Activated naive CD4-positive, alpha-beta T cell treated with anti-CD3 and anti-CD28 coated beads for 36 hours (primary cell): ENCODE measurements around the gene PPP2R3C. TPM values are rescaled to one million over a fixed set of nuclear protein-coding genes. Genes with fewer than 3 reads are reported as not detected.
"Not testable (repeated sequence)": the region's sequence is repeated elsewhere in the genome, so short reads cannot be mapped to it uniquely, and the experiment has no call there.

Experiments used
- CTCF ChIA-PET: fragments of 350-600 bp; sonication (Branson Sonifier 250); formaldehyde crosslinking; loops from one replicate; lab custom pipeline; 2021; ENCODE audit warnings: antibody characterized with exemption; lab: Charles Lee
- DNase-seq: peaks from one replicate; pipeline ENCODE4 v3.0.0-alpha.2; 2020
- H3K27ac Mint-ChIP-seq: one replicate; pipeline ENCODE4 v1.8.0; 2021; ENCODE audit warnings: mild to moderate bottlenecking, mixed read lengths
- H3K27me3 Mint-ChIP-seq: one replicate; pipeline ENCODE4 v1.8.0; 2021; ENCODE audit warnings: low read depth, mixed read lengths
- H3K36me3 Mint-ChIP-seq: one replicate; pipeline ENCODE4 v1.8.0; 2021; ENCODE audit warnings: low read depth, mixed read lengths
- H3K4me1 Mint-ChIP-seq: one replicate; pipeline ENCODE4 v1.8.0; 2021; ENCODE audit warnings: low read depth, mixed read lengths
- H3K4me3 Mint-ChIP-seq: one replicate; pipeline ENCODE4 v1.8.0; 2021; ENCODE audit warnings: mild to moderate bottlenecking, moderate library complexity, mixed read lengths
- H3K9me3 Mint-ChIP-seq: one replicate; pipeline ENCODE4 v1.8.0; 2021; ENCODE audit warnings: mixed read lengths
- intact Hi-C: fragments of 100-400 bp; cut with micrococcal nuclease; formaldehyde crosslinking; loops from one replicate; pipeline ENCODE4 v1.15.1; 2023
- total RNA-seq, 2 experiments: library from RNA; stranded (reverse); gene quantifications; one replicate each; pipeline ENCODE4 v1.2.3, GENCODE V29; 2021

Gene PPP2R3C
- 10 to 100 TPM; 44.5 to 47.5 TPM for total RNA-seq

- Mint-ChIP-seq H3K27ac (peak within 1 kb of the TSS; percentile 99), H3K4me1 (peaks cover 64% of the 10 kb centered on the region), H3K36me3 (peaks cover 16% of the 10 kb centered on the region), H3K4me3 (peak within 1 kb of the TSS; percentile 95), H3K9me3 (no peaks in the 10 kb centered on the region), H3K27me3 (no peaks in the 10 kb centered on the region)
- intact Hi-C loops, result loop anchor here (1.0 to 5.0 kb wide), 19 partner anchors 39 to 1195 kb away; partner anchors contain the start of genes BRMS1L, EAPP, FAM177A1 and NFKBIA
- CTCF ChIA-PET, result interaction anchor here (0.6 to 1.2 kb wide), 5 partner anchors 8 to 294 kb away, joined by 3 to 6 read pairs (median 4); no protein-coding TSS in a partner anchor
- DNase-seq, result peak; percentile 93
These were observed at the start of gene PPP2R3C, which contains the start of gene PRORP for GRCh38 chr14:35121887-35122695. Gene PPP2R3C, minus strand, starts transcription at chr14:35121990. Its CDS starts 31 bp downstream, at chr14:35121959. Gene PRORP, plus strand, starts transcription at chr14:35122552. Its CDS starts 694 bp downstream, at chr14:35123246.

DNA sequence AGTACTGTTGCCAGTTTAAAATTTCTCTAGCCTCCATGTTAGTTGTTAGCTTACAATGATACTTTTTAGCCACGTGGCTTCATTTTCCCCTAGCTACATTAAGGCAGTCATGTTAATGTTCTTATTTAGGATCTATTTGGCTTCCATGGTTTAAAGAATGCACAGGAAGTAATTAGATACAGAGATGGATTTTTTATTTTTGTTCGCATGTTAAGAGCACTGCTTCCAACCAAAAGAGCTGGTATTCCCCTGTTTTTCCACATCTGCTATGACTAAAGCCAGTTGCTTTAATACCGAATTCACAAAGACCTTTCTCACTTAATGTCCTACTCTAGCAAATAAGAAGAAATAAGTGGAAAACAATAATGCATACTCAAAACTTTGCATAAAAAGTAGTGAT, 45.7 kb upstream of the PPP2R3C start:
- DNase-seq, result no peak
- Mint-ChIP-seq H3K4me3 (no peak overlapping the region), H3K27me3 (no peaks in the 10 kb centered on the region), H3K27ac (no peak overlapping the region), H3K36me3 (peaks cover 27% of the 10 kb centered on the region), H3K4me1 (peaks cover 2% of the 10 kb centered on the region), H3K9me3 (no peaks in the 10 kb centered on the region)
- CTCF ChIA-PET, result interaction anchor here (0.6 to 0.7 kb wide), 2 partner anchors 61 to 264 kb away, joined by 3 to 5 read pairs; no protein-coding TSS in a partner anchor
- intact Hi-C loops, result no loop called here

- peaks cover 26% of the 10 kb centered on the region for H3K4me1 Mint-ChIP-seq
- H3K4me3 Mint-ChIP-seq, result no peak overlapping the region
- H3K9me3 Mint-ChIP-seq, result no peaks in the 10 kb centered on the region
- no peak overlapping the region for H3K27ac Mint-ChIP-seq
- DNase-seq, result no peak
- CTCF ChIA-PET, result no interaction called here
- no peaks in the 10 kb centered on the region for H3K27me3 Mint-ChIP-seq
- intact Hi-C loops, result loop anchor here (5.0 kb wide), 1 partner anchor 522 kb away; no protein-coding TSS in a partner anchor
- peaks cover 21% of the 10 kb centered on the region for H3K36me3 Mint-ChIP-seq
These were observed 43.1 kb upstream of the PPP2R3C start for GRCh38 chr14:35164849-35165248.

- peaks cover 36% of the 10 kb centered on the region for H3K4me1 Mint-ChIP-seq
- H3K4me3 Mint-ChIP-seq, result no peak overlapping the region
- no peaks in the 10 kb centered on the region for H3K9me3 Mint-ChIP-seq
- no peak for DNase-seq
- H3K36me3 Mint-ChIP-seq, result peaks cover 23% of the 10 kb centered on the region
- CTCF ChIA-PET, result no interaction called here
- no peak overlapping the region for H3K27ac Mint-ChIP-seq
- no peaks in the 10 kb centered on the region for H3K27me3 Mint-ChIP-seq
- intact Hi-C loops, result loop anchor here (5.0 kb wide), 1 partner anchor 524 kb away; no protein-coding TSS in a partner anchor
These were observed 41.6 kb upstream of the PPP2R3C start for GRCh38 chr14:35163384-35163783.

DNA sequence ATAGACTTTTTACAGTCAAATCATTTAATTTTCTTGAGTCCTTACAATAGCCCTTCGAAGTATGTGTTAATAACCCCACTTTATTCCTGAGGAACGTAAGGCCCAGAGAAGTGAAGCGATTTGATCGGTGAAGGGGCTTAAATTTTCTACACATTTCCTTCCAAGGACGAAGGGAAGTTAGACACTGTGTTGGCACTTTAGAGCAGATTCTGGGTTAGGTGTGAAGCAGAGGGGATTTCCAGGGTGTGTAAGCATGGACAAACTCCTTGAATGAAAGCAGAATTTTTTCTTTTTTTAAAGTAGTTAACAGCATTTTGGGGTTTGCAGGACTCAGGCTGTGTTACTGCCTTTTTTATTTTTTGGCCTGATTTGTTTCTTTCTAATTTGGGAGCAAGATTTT, 39.4 kb upstream of the PPP2R3C start:
- intact Hi-C loops, result loop anchor here (2.0 to 5.0 kb wide), 4 partner anchors 38 to 526 kb away; partner anchors contain the start of genes PRORP and PSMA6
- DNase-seq, result peak; percentile 63
- H3K36me3 Mint-ChIP-seq, result peaks cover 19% of the 10 kb centered on the region
- no peaks in the 10 kb centered on the region for H3K27me3 Mint-ChIP-seq
- H3K4me3 Mint-ChIP-seq, result no peak overlapping the region
- CTCF ChIA-PET, result interaction anchor here (0.8 kb wide), 1 partner anchor 259 kb away, joined by 3 read pairs; no protein-coding TSS in a partner anchor
- H3K4me1 Mint-ChIP-seq, result peaks cover 43% of the 10 kb centered on the region
- H3K9me3 Mint-ChIP-seq, result no peaks in the 10 kb centered on the region
- no peak overlapping the region for H3K27ac Mint-ChIP-seq

GRCh38 chr14:35159742-35160409, 38.1 kb upstream of the PPP2R3C start:
- CTCF ChIA-PET, result interaction anchor here (0.6 to 0.9 kb wide), 2 partner anchors 71 to 537 kb away, joined by 3 read pairs; no protein-coding TSS in a partner anchor
- Mint-ChIP-seq H3K27ac (peak overlapping the region; percentile 32), H3K27me3 (no peaks in the 10 kb centered on the region), H3K4me1 (peaks cover 52% of the 10 kb centered on the region), H3K4me3 (no peak overlapping the region), H3K9me3 (no peaks in the 10 kb centered on the region), H3K36me3 (peaks cover 18% of the 10 kb centered on the region)
- intact Hi-C loops, result loop anchor here (1.0 to 5.0 kb wide), 5 partner anchors 37 to 527 kb away; partner anchors contain the start of genes NFKBIA, PRORP and PSMA6
- no peak for DNase-seq

GRCh38 chr14:35158951-35159653, 37.3 kb upstream of the PPP2R3C start:
- no peaks in the 10 kb centered on the region for H3K27me3 Mint-ChIP-seq
- intact Hi-C loops, result no loop called here
- DNase-seq, result no peak
- H3K4me1 Mint-ChIP-seq, result peaks cover 59% of the 10 kb centered on the region
- no peak overlapping the region for H3K27ac Mint-ChIP-seq
- CTCF ChIA-PET, result interaction anchor here (0.6 to 1.2 kb wide), 3 partner anchors 11 to 538 kb away, joined by 3 read pairs; no protein-coding TSS in a partner anchor
- no peak overlapping the region for H3K4me3 Mint-ChIP-seq
- H3K9me3 Mint-ChIP-seq, result no peaks in the 10 kb centered on the region
- H3K36me3 Mint-ChIP-seq, result peaks cover 16% of the 10 kb centered on the region

DNA sequence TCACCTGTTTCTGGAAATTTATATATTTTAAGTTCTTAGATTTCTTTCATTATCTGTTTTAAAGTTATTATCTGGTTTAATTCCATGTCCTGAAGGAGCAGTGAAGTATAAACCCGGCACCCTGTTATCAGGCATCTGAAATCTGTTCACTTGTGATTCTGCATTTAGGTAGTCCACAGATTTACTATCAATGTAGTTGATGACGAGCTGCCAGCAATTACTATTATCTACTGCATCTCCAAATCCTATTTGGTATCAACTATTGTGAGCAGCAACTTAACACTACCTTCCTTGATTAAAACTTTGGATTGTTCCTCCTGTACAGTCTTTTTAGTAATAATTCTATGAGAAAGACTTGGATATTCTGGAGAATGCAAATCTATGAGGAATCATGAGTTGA, 36.7 kb upstream of the PPP2R3C start:
- no peak for DNase-seq
- Mint-ChIP-seq H3K9me3 (no peaks in the 10 kb centered on the region), H3K4me1 (peaks cover 59% of the 10 kb centered on the region), H3K27me3 (no peaks in the 10 kb centered on the region), H3K27ac (no peak overlapping the region), H3K36me3 (peaks cover 14% of the 10 kb centered on the region), H3K4me3 (no peak overlapping the region)
- CTCF ChIA-PET, result interaction anchor here (1.2 kb wide), 1 partner anchor 10 kb away, joined by 3 read pairs; no protein-coding TSS in a partner anchor
- intact Hi-C loops, result no loop called here

DNA sequence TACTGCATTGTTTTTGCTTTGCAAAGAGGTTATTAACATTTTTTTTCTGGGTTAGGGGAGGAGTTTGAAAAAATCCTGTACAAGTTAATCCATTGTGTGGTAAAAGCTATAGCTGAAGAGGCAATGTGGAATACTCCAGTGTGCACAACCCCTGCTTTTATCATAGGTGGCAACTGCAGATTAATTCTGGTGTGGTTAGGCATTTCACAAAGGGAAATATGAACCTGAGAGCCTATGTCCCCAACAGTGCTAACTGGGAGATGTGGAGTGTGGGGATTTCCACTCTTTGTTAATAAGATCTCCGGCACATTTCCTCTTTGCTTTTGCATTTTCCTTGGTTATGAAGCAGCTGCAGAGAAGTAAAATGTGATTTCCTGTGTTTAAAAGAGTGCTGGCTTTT, 34.2 kb upstream of the PPP2R3C start:
- H3K9me3 Mint-ChIP-seq, result no peaks in the 10 kb centered on the region
- no peaks in the 10 kb centered on the region for H3K27me3 Mint-ChIP-seq
- CTCF ChIA-PET, result interaction anchor here (0.6 to 1.2 kb wide), 3 partner anchors 32 to 260 kb away, joined by 3 to 4 read pairs (median 3); no protein-coding TSS in a partner anchor
- intact Hi-C loops, result no loop called here
- peaks cover 26% of the 10 kb centered on the region for H3K36me3 Mint-ChIP-seq
- H3K27ac Mint-ChIP-seq, result peak overlapping the region; percentile 48
- no peak for DNase-seq
- peaks cover 48% of the 10 kb centered on the region for H3K4me1 Mint-ChIP-seq
- H3K4me3 Mint-ChIP-seq, result peak overlapping the region; percentile 7

DNA sequence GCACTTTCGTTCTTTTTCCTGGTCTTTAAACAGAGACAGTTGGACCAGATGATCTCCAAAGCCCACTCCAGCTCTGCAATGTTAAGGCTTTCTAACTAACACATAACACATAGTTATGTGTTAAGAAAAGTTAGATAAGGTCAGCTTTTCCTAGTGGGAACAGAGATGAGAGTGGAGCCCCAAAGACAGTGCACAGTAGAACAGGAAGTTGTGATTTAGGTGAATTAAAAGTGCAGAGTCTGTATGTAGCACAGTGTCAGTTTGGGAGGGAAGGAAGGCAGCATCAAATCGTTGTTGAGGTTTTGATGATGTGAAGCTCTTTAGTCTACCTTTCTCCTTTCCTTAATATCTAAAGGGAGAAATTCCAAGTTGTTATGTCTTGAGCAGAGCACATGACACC, 32.2 kb upstream of the PPP2R3C start:
- Mint-ChIP-seq H3K27me3 (no peaks in the 10 kb centered on the region), H3K9me3 (no peaks in the 10 kb centered on the region), H3K4me1 (peaks cover 30% of the 10 kb centered on the region), H3K36me3 (peaks cover 29% of the 10 kb centered on the region), H3K4me3 (no peak overlapping the region), H3K27ac (no peak overlapping the region)
- intact Hi-C loops, result no loop called here
- DNase-seq, result no peak
- CTCF ChIA-PET, result interaction anchor here (1.0 kb wide), 1 partner anchor 61 kb away, joined by 3 read pairs; no protein-coding TSS in a partner anchor

- Mint-ChIP-seq H3K36me3 (peaks cover 29% of the 10 kb centered on the region), H3K4me1 (peaks cover 29% of the 10 kb centered on the region)
- CTCF ChIA-PET, result interaction anchor here (0.7 kb wide), 1 partner anchor 31 kb away, joined by 4 read pairs; the partner anchor contains the start of gene PPP2R3C
These were observed 30.7 kb upstream of the PPP2R3C start for GRCh38 chr14:35152531-35152930.

More at GRCh38 chr14:35152531-35152930, 30.7 kb upstream of the PPP2R3C start:
- H3K9me3 Mint-ChIP-seq, H3K27me3 Mint-ChIP-seq, DNase-seq, H3K4me3 Mint-ChIP-seq, intact Hi-C loops, H3K27ac Mint-ChIP-seq: not testable (repeated sequence)
